HG03354 (cell line): ENCODE measurements around the gene OR2V1.
"Not testable (repeated sequence)": the region's sequence is repeated elsewhere in the genome, so short reads cannot be mapped to it uniquely, and the experiment has no call there.

Source experiments
- ATAC-seq: cut with Tn5 transposase; IDR thresholded peaks from one replicate; pipeline ENCODE4 v1.9.1; 2021; ENCODE audit warnings: mild to moderate bottlenecking; ENCODE audit not compliant: unreplicated experiment, poor library complexity, severe bottlenecking

The OR2V1 gene

GRCh38 chr5:181160755-181161533 is 30.0 kb upstream of the OR2V1 start:
- not testable (repeated sequence) for ATAC-seq

DNA sequence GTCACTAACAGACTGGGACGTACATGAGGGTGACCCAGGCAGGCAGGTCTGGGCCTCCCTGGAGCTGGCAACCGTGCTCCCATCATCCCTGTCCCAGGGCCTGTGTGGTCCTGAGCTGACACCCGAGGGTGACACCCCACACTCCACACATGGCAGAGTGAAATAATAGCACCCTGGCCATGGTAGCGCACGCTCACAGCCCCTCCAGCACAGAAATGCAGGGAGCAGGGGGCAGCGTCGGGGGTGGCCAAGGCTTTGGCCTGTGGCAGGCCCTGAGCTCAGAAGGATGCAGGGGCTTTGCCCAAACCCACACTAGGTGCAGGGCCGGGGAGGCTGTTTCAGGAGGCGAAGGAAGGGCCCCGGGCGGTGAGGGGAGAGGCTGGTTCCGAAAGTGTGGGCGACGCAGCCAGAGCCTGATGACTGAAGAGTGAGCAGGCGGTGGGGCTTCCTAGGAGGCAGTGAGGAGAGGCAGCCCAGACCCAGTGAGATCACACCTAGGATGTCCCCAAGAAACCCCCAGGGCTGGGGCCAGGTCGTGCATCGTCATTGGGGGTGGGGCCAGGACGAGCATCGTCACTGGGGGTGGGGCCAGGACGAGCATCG is 29.3 kb upstream of the OR2V1 start:
- peak; percentile 47 for ATAC-seq

DNA sequence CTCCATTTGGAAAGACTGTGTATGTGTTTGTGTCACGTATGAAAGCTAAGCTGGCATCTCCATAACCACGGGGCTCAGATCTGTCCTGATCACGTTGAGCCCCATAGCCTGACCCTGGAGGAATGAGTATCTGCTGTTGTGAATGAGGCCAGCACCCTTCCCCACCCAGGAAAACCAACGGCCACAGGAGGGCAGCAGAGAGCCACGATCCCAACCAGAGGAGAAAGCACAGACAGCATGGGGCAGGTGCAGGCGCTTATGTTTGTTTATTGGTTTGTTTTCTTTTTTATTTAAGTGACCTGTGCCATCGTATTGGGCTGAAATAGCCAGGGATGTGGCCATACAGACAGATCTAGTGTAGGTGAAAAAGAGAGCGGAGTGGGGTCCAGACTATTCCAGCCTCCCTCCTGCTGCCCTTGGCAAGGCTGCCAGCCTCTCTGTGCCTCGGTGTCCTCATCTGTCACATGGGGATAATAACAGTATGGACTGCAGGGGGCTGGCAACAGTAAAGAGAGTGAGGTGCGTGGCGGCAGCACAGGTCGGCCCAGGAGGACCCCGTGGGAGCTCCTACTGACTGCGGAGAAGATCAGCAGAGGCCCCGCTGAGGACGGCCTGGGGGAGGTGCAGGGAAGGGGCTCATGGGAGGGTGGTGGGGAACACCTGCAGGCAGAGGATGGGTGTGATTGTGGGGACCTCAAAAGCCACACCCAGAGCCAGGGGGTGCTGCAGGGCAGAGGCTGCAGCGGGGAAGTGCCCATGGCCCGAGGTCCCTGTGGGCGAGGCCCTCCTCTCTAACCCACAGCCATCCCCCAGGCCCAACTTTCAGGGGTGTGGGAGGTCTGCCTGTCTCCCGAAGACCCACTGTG is 28.6 kb upstream of the OR2V1 start:
- ATAC-seq: peak; percentile 80

DNA sequence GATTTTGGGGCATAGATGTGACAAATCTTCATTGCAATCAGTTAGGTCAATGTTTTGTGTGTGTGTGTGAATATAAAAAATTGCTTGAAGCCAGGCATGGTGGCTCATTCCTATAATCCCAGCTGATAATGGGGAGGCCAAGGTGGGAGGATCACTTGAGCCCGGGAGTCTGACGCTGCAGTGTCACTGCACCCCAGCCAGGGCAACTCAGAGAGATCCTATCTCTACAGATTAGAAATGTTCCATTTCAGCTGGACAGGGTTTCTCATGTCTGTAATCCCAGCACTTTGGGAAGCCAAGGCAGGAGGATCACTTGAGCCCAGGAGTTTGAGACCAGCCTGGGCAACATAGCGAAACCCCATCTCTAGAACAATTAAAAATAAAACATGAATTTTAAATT is 27.9 kb upstream of the OR2V1 start:
- no peak for ATAC-seq

GRCh38 chr5:181156758-181157157 is 25.8 kb upstream of the OR2V1 start:
- ATAC-seq: no peak

DNA sequence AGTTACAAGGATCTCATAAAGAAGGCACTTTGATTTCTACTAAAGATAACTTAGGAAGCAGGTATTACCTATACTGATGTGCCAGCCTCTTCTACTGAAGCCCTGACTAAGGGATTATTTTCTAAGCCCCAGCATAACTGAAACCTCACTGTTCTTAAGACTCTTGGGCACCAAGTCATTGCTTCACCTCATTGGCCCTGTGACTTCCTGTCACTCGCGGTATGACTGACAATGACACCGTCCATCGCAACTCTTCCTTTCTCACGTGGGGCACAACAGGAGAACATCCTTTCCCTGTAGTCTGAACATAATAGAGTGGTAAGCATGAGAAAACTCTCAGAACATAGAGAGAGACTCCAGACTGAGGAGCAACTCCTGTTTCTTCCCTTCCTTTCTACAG is 22.8 kb upstream of the OR2V1 start:
- ATAC-seq: no peak

GRCh38 chr5:181152406-181152805 is 21.4 kb upstream of the OR2V1 start:
- no peak for ATAC-seq

- ATAC-seq: no peak
Observed at GRCh38 chr5:181151146-181151545, 20.2 kb upstream of the OR2V1 start.

DNA sequence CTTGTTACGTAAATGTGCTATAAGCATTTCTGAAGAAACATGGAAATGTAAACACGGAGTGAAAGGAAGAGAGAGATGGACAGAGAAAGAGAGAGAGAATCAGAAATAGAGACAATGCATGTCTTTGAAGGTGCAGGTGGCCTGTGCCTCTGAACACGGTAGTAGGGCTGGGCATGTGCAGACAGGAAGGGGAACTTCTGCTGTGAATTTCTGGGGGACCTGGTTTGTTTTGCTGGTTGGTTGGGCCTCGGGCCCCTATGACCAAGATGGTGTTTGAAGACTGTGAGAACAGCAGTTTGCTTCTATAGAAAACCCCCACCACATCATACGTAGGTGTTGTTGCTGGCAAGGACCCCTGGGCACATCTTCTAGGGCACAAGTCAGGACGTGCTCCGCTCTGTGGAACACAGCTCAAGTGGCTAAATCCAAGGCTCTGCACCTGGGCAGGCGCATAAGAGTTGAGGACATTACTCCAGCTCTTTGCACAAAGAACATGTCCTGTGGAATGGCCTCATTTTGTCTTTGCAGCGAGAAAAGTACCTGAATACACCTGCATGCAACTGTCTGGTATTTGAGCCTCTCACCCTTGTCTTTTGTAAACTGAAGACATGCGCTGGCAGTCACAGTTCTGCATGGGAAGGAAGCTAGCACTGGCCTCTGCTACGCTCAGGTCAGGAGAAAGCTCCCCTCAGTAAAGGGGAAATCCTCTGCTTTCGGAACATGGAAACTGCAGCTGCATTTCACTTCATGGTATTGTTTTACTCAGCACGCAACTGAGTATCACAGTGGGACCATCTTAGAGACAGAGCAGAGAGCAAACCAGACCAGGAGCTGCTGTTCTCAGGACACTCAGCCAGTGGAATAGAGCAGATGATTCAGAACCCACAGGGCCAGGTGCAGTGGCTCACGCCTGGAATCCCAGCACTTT is 19.1 kb upstream of the OR2V1 start:
- ATAC-seq: no peak

- ATAC-seq: no peak
Observed at GRCh38 chr5:181149355-181149754, 18.4 kb upstream of the OR2V1 start.

GRCh38 chr5:181146927-181147636 is 16.1 kb upstream of the OR2V1 start, which contains the start of gene OR2V2:
TSS of gene OR2V2 (plus strand) at chr5:181147586. CDS start at chr5:181154943, 7,357 bp downstream.
- ATAC-seq: not testable (repeated sequence)

DNA sequence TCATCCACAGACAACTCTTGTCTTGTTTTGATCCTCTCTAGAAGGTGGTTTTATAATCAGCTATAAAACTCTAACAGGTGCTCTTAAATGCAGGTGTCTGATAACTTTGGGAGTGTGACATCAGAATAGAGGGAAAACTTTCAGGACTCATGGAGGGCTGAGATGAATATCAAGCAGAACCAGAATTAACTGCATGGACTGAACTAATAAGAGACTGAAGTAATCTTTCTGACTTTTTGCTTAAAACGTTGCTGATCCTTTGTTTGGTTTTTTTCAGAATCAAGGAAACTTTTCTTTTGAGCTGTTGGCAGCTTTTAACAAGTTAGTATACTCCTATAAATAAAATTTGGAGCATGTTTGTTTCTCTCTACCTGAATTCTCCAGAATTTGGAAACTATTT is 14.2 kb upstream of the OR2V1 start:
- no peak for ATAC-seq

DNA sequence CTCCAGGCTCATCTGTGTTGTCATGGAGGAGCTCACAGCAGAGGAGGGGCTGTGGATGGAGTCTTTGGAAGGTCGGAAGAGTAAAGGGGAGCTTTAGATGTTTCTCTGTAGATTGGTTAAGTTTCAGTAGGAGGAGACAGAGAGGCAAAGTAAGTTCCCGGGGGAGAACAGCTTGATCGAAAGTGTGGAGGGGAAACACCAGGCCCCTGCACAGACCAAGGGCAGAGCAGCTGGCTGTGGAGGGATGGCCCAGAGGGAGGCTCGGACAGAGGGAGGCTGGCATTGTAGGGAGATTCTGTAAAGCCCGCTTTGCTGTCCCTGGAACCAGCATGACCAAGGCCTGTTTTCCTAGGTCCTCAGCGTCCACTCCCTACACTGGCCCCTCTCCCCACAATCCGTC is 11.1 kb upstream of the OR2V1 start:
- no peak for ATAC-seq

DNA sequence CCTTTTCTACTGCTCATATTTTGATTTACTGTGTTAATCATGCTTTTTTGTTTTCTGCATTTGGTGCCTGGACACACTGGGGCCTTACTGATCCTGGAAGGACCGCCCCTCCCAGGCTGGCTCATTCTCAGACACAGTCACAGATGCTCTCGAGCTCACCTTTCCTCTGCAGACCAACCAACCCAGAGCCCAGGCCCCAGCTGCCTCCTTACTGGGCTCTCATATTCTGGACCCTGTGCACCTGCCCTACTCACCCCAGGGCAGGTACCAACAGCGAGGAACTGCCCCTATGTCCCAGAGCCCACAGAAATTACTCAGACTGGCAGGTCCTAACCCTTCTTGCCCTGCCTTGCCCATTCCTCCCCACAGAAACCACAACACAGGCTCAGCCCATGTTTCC is 9.8 kb upstream of the OR2V1 start:
- no peak for ATAC-seq

- no peak for ATAC-seq
Observed at GRCh38 chr5:181138258-181138657, 7.3 kb upstream of the OR2V1 start.

- ATAC-seq: no peak
Observed at GRCh38 chr5:181136361-181136955, 5.5 kb upstream of the OR2V1 start.

DNA sequence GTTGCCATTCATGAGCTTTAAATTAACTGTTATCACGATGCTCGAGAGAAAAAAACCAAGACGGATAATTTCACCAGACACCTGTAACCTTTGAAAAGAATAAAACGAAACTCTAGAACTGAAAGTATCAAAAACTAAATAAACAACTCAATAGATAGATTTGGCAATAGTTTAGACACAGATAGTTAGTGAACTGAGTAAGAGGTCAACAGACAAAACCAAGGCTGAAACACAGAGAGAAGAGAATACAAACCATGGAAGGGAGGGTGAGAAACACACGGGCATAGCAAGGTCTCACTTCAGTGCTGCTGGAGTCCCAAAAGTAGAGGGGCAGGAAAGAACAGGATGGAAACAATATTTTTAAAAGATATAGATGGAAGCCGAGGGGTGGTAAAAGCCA is 3.3 kb upstream of the OR2V1 start:
- no peak for ATAC-seq

GRCh38 chr5:181133610-181134231 is 2.8 kb upstream of the OR2V1 start:
- ATAC-seq: no peak
